H9 (cell line): ENCODE data around the gene SMTN. TPM values are rescaled to one million over a fixed set of nuclear protein-coding genes. Genes with fewer than 3 reads are reported as not detected.

Experiments
- DNase-seq: peaks from one replicate; pipeline ENCODE4 v3.0.0-alpha.2; 2017
- H2AFZ ChIP-seq: one replicate; pipeline ENCODE4 v1.6.1; 2013; ENCODE audit warnings: mild to moderate bottlenecking, low read length, control low read depth, moderate library complexity
- H2AK5ac ChIP-seq: 2 replicates; pipeline ENCODE4 v1.6.1; 2013; ENCODE audit warnings: low read length, control low read depth, mixed read lengths; ENCODE audit not compliant: insufficient read length
- H2BK120ac ChIP-seq: one replicate; pipeline ENCODE4 v1.6.1; 2013; ENCODE audit warnings: low read depth, mild to moderate bottlenecking, low read length, control low read depth, inconsistent platforms; ENCODE audit not compliant: poor library complexity, severe bottlenecking
- H2BK12ac ChIP-seq: 2 replicates; pipeline ENCODE4 v1.6.1; 2013; ENCODE audit warnings: low read length, control low read depth, mixed read lengths, low read depth; ENCODE audit not compliant: insufficient read length
- H2BK15ac ChIP-seq: 2 replicates; pipeline ENCODE4 v1.6.1; 2013; ENCODE audit warnings: low read depth, low read length, control low read depth
- H2BK20ac ChIP-seq: one replicate; pipeline ENCODE4 v1.6.1; 2013; ENCODE audit warnings: low read depth, mild to moderate bottlenecking, low read length, control low read depth, inconsistent platforms; ENCODE audit not compliant: poor library complexity, severe bottlenecking
- H2BK5ac ChIP-seq: 2 replicates; pipeline ENCODE4 v1.6.1; 2013; ENCODE audit warnings: low read length, control low read depth, mixed read lengths; ENCODE audit not compliant: insufficient read length
- H3K14ac ChIP-seq: 2 replicates; pipeline ENCODE4 v1.6.1; 2013; ENCODE audit warnings: low read length, control low read depth; ENCODE audit not compliant: insufficient read depth
- H3K18ac ChIP-seq: 2 replicates; pipeline ENCODE4 v1.6.1; 2013; ENCODE audit warnings: low read depth, mild to moderate bottlenecking, mixed read lengths, low read length, control low read depth; ENCODE audit not compliant: insufficient read length
- H3K23ac ChIP-seq: 2 replicates; pipeline ENCODE4 v1.6.1; 2013; ENCODE audit warnings: low read length, control low read depth, mixed read lengths, low read depth; ENCODE audit not compliant: insufficient read length
- H3K23me2 ChIP-seq: 2 replicates; pipeline ENCODE4 v1.6.1; 2013; ENCODE audit warnings: low read depth, mild to moderate bottlenecking, mixed read lengths, low read length, control low read depth; ENCODE audit not compliant: insufficient read length, poor library complexity, severe bottlenecking
- H3K27ac ChIP-seq: 2 replicates; pipeline ENCODE4 v1.5.1; 2013; ENCODE audit warnings: low read length, control low read depth, mixed read lengths, low read depth; ENCODE audit not compliant: insufficient read length
- H3K27me3 ChIP-seq: 2 replicates; pipeline ENCODE4 v1.6.1; 2013; ENCODE audit warnings: low read length, control low read depth, inconsistent platforms; ENCODE audit not compliant: insufficient read depth
- H3K4ac ChIP-seq: 2 replicates; pipeline ENCODE4 v1.6.1; 2013; ENCODE audit warnings: low read depth, mild to moderate bottlenecking, control low read depth, inconsistent platforms, low read length, moderate library complexity
- H3K4me1 ChIP-seq: 2 replicates; pipeline ENCODE4 v1.6.1; 2013; ENCODE audit warnings: low read length, control low read depth, inconsistent platforms; ENCODE audit not compliant: insufficient read depth
- H3K4me2 ChIP-seq: 2 replicates; pipeline ENCODE4 v1.6.1; 2013; ENCODE audit warnings: low read length, control low read depth, mixed read lengths; ENCODE audit not compliant: insufficient read length, insufficient read depth
- H3K56ac ChIP-seq: 2 replicates; pipeline ENCODE4 v1.6.1; 2013; ENCODE audit warnings: low read depth, mild to moderate bottlenecking, mixed read lengths, low read length, control low read depth; ENCODE audit not compliant: insufficient read length
- H3K79me1 ChIP-seq: 2 replicates; pipeline ENCODE4 v1.6.1; 2013; ENCODE audit warnings: low read depth, mild to moderate bottlenecking, moderate library complexity, low read length, control low read depth, inconsistent platforms; ENCODE audit not compliant: insufficient read depth, poor library complexity, severe bottlenecking
- H3K79me2 ChIP-seq: 2 replicates; pipeline ENCODE4 v1.6.1; 2013; ENCODE audit warnings: low read length, control low read depth, inconsistent platforms; ENCODE audit not compliant: insufficient read depth
- H3K9ac ChIP-seq: 2 replicates; pipeline ENCODE4 v1.6.1; 2013; ENCODE audit warnings: low read length, control low read depth, mixed read lengths; ENCODE audit not compliant: insufficient read length; ENCODE audit errors: extremely low read depth
- H3K9me3 ChIP-seq: one replicate; pipeline ENCODE4 v1.6.1; 2013; ENCODE audit warnings: low read depth, low read length, inconsistent platforms; ENCODE audit not compliant: control insufficient read depth
- H3T11ph ChIP-seq: one replicate; pipeline ENCODE4 v1.6.1; 2013; ENCODE audit warnings: mild to moderate bottlenecking, low read length, control low read depth, inconsistent platforms
- H4K20me1 ChIP-seq: one replicate; pipeline ENCODE4 v1.6.1; 2013; ENCODE audit not compliant: control insufficient read depth, insufficient read length, insufficient read depth
- H4K5ac ChIP-seq: 2 replicates; pipeline ENCODE4 v1.6.1; 2013; ENCODE audit warnings: low read depth, mild to moderate bottlenecking, mixed read lengths, low read length, control low read depth; ENCODE audit not compliant: insufficient read length
- H4K8ac ChIP-seq: replicated peaks from 2 replicates; pipeline ENCODE4 v1.6.1; 2013; ENCODE audit warnings: low read length, control low read depth, mixed read lengths, low read depth; ENCODE audit not compliant: insufficient read length
- H4K91ac ChIP-seq: 2 replicates; pipeline ENCODE4 v1.6.1; 2013; ENCODE audit warnings: low read depth, mild to moderate bottlenecking, moderate library complexity, mixed read lengths, low read length, control low read depth; ENCODE audit not compliant: insufficient read length
- H3K27ac Mint-ChIP-seq, 3 experiments: 2 replicates in 2 of 3; 3 replicates in 1 of 3; pipeline ENCODE4 v1.8.0; 2020 to 2021; ENCODE audit warnings: mixed read lengths in 3 of 3, mild to moderate bottlenecking in 1 of 3, moderate library complexity in 1 of 3
- H3K27me3 Mint-ChIP-seq: 2 replicates; pipeline ENCODE4 v1.8.0; 2021; ENCODE audit warnings: low read depth, mild to moderate bottlenecking, moderate library complexity, mixed read lengths
- H3K36me3 Mint-ChIP-seq, 3 experiments: 2 replicates in 2 of 3; 3 replicates in 1 of 3; pipeline ENCODE4 v1.8.0; 2020 to 2021; ENCODE audit warnings: low read depth in 3 of 3, mixed read lengths in 3 of 3; ENCODE audit not compliant: insufficient read depth in 1 of 3
- H3K4me1 Mint-ChIP-seq, 2 experiments: 2 replicates each; pipeline ENCODE4 v1.8.0; 2020; ENCODE audit warnings: mixed read lengths in 2 of 2
- H3K4me3 Mint-ChIP-seq, 2 experiments: 2 replicates in 1 of 2; 3 replicates in 1 of 2; pipeline ENCODE4 v1.8.0; 2020 to 2021; ENCODE audit warnings: mild to moderate bottlenecking in 2 of 2, mixed read lengths in 2 of 2, moderate library complexity in 1 of 2
- H3K9me3 Mint-ChIP-seq, 2 experiments: 2 replicates in 1 of 2; 3 replicates in 1 of 2; pipeline ENCODE4 v1.8.0; 2020; ENCODE audit warnings: mild to moderate bottlenecking in 2 of 2, mixed read lengths in 2 of 2, moderate library complexity in 1 of 2
- WGBS: extraction: QIAGEN DNeasy Blood & Tissue Kit; methylation state at CpG from one replicate; pipeline ENCODE4 v1.1.7; 2013; ENCODE audit warnings: missing lambda C conversion rate, low lambda C conversion rate, mixed read lengths; ENCODE audit not compliant: insufficient read length; ENCODE audit errors: extremely low coverage; 5-methylcytosine and 5-hydroxymethylcytosine counted together
- total RNA-seq: library from RNA; stranded (reverse); gene quantifications from 2 replicates; pipeline ENCODE4 v1.2.1, GENCODE V29; 2021
- TF ChIP-seq, protein P1 (sequence below): fragments of 200-600 bp; sonication (generic); conservative IDR thresholded peaks from 3 replicates; pipeline ENCODE4 v1.8.0; 2021; ENCODE audit warnings: antibody characterized with exemption, mild to moderate bottlenecking

Gene SMTN
- total RNA-seq, 1 experiment from 2014 or later, result 23.4 TPM

DNA sequence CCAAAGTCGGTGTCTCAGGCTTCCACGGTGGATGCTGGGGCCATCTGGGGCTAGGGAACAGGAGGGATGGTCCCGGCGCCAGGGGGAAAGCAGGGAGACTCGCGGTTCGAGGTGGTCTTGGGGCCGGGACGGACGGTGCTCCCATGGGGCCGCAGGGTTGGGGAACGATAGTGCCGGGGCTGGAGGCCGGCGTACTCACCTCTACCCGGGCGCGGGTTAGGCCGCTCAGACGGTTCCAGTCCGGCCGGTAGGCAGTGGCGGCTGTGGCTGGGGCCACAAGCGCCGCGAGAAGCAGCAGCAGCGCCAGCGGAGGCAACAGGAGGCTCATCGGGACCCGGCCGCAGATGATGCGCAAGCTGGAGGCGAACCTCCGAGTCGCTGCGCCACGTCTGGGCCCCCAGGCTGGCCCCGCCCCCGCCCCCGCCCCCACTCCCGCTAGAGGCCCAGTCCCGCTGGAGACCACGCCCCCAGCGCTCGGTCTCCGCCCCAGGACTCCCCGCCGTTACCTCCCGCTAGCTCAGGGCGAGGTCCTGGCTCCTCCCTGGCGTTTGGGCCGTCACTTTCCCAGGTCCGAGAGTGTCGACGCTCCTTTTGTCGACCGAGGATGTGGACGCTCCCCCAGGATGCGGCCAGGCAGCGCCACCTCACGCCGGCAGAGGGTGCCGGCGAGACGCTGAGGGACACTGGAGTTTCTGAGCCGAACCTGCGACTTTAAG is 26.2 kb downstream of the SMTN start, which contains the start of gene SELENOM:
Gene SELENOM, minus strand, starts transcription at position 391 of the 716 bp plus-strand sequence. Its CDS starts 63 bp downstream, at position 328.
- Histone ChIP-seq H3K4me2 (peak within 1 kb of the TSS; percentile 70), H2AK5ac (no peak within 1 kb of the TSS), H2BK15ac (no peak within 1 kb of the TSS), H2BK120ac (no peak within 1 kb of the TSS), H4K20me1 (no peaks in the 10 kb centered on the region), H3T11ph (no peak within 1 kb of the TSS), H3K4me1 (no peaks in the 10 kb centered on the region), H2BK20ac (no peak within 1 kb of the TSS), H3K23me2 (peaks cover 8% of the 10 kb centered on the region), H2BK12ac (no peak within 1 kb of the TSS), H3K79me1 (no peaks in the 10 kb centered on the region), H4K5ac (no peak within 1 kb of the TSS), H3K14ac (peak within 1 kb of the TSS; percentile 21; the same call in 1 of the 2 replicates), H3K27me3 (peaks cover 12% of the 10 kb centered on the region; the same call in 1 of the 2 replicates), H4K8ac (no peak within 1 kb of the TSS), H3K79me2 (no peaks in the 10 kb centered on the region), H3K56ac (no peak within 1 kb of the TSS), H4K91ac (no peak within 1 kb of the TSS), H2BK5ac (no peak within 1 kb of the TSS), H3K9me3 (no peaks in the 10 kb centered on the region), H3K27ac (no peak within 1 kb of the TSS), H3K18ac (peak within 1 kb of the TSS; percentile 45), H2AFZ (peak within 1 kb of the TSS; percentile 56), H3K9ac (peak within 1 kb of the TSS; percentile 34), H3K4ac (no peak within 1 kb of the TSS), H3K23ac (no peak within 1 kb of the TSS)
- Mint-ChIP-seq H3K27ac (peak within 1 kb of the TSS; percentile 15 to 92 (median 65); a peak in 6 of 7 replicates), H3K9me3 (0 out of 5 replicates have a peak, but pooled peaks cover 0 to 2% of the 10 kb centered on the region in 2 experiments), H3K36me3 (no peaks in the 10 kb centered on the region; a peak in 1 of 7 replicates), H3K4me1 (peaks cover 12 to 25% of the 10 kb centered on the region in 2 experiments), H3K27me3 (peaks cover 27% of the 10 kb centered on the region), H3K4me3 (peak within 1 kb of the TSS; percentile 68 to 92)
- WGBS, result no CpG with 5 or more reads among the region's 67 CpGs
- peak; percentile 97 for DNase-seq
- TF ChIP-seq, protein P1, sequence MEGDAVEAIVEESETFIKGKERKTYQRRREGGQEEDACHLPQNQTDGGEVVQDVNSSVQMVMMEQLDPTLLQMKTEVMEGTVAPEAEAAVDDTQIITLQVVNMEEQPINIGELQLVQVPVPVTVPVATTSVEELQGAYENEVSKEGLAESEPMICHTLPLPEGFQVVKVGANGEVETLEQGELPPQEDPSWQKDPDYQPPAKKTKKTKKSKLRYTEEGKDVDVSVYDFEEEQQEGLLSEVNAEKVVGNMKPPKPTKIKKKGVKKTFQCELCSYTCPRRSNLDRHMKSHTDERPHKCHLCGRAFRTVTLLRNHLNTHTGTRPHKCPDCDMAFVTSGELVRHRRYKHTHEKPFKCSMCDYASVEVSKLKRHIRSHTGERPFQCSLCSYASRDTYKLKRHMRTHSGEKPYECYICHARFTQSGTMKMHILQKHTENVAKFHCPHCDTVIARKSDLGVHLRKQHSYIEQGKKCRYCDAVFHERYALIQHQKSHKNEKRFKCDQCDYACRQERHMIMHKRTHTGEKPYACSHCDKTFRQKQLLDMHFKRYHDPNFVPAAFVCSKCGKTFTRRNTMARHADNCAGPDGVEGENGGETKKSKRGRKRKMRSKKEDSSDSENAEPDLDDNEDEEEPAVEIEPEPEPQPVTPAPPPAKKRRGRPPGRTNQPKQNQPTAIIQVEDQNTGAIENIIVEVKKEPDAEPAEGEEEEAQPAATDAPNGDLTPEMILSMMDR, result peak; percentile 91
